IPS-NIHi11 (cell line): ENCODE data around the gene PLA2G4E.
A peak's percentile ranks its signal among the peaks of the same experiment; 100 is the strongest.

Source experiments
- DNase-seq: peaks from one replicate; pipeline ENCODE4 v3.0.0; 2012; ENCODE audit warnings: mixed read lengths, low spot score

PLA2G4E gene

GRCh38 chr15:41977757-41978383, 43.0 kb downstream of the PLA2G4E start:
- DNase-seq: no peak

- DNase-seq: no peak
Observed at GRCh38 chr15:41975669-41976068, 45.2 kb downstream of the PLA2G4E start.

DNA sequence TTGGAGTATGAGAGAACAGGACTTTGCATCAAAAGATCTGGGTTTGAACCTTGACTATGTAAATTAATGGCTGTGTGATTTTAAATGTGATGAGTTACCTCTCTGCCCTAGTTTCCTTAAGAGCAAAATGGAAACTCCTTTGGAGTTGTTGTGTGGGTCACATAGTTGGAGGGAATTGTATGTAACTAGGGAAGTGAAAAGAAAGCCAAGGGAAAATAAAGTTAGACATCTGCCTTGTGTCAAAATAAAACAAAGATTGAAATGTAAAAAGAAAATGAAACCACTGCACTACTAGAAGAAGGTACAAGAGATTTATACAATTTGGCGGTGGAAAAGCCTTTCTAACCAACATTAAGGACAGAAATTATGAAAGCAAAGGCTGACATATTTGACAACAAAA, 46.8 kb downstream of the PLA2G4E start:
- no peak for DNase-seq

DNA sequence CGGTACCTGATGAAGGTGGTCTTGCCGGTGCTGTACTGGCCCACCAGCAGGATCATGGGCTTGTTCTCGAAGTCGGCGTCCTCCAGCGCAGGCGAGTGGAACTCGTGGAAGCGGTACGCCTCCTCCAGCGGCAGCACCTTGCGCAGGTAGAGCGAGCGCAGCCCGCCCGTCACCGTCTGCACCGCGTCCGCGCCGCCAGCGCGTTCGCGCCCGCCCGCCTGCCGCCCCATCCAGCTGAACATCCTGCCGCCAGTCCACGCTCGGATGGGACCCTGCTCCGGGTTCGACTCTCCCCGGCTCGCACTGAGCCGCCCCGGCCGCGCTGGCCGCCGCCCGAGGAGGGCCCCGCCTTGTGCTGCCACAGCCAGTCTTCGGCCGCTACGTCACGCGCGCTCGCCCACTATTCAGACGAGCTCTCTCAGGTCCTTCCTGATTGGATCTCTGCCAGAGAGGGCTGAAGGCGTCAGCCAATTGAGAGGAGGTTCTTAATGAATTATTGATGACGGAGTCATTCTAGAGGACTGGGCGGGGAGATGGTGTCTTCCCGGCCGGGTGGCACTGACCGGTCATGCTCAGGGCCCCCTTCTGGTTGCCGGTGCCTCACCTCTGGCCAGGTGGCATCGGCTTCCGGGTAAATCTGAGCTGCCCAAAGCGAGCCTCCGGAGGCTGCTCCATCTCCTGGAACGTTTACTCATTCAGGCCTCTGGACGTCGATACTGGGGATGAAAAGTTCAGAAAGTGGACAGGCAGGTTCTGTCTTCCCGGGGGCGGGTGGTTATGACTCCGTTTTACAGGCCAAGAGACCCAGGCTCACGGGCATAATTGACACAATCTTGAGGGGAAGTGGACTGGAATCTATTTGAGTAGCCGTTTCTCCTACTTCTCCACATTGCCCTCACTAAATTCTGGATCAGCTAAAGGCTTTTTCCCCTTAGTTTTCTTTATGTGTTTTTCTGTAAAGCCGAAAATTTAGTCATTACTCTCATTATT, 48.3 kb downstream of the PLA2G4E start, which contains the start of gene EHD4:
Gene EHD4, minus strand, starts transcription at position 305 of the 990 bp plus-strand sequence. Its CDS starts 63 bp downstream, at position 242.
- peak; percentile 98 for DNase-seq

- peak; percentile 62 for DNase-seq
Observed at GRCh38 chr15:41971895-41972252, 49.0 kb downstream of the PLA2G4E start.

GRCh38 chr15:41971089-41971894, 49.5 kb downstream of the PLA2G4E start:
- DNase-seq: peak; percentile 52

DNA sequence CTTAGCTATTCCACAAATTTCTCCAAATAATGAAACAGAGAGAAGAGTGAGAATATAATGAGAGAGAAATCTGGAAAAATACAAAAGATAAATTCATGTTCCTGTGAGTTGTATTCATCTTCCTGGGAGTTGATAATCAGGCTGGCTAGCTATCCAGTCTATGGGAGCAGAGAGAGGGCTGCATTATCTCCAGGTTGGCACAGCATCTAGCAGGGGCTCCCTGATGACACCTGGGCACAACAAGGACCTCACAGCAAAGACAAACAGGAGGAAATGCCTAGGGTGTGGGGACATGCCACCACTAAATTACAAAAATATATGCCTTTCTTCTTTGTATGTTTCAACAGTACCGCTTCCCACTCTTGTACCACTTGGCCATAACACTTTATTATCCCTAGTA, 50.4 kb downstream of the PLA2G4E start:
- no peak for DNase-seq

GRCh38 chr15:41969851-41970431, 50.9 kb downstream of the PLA2G4E start:
- DNase-seq: no peak

DNA sequence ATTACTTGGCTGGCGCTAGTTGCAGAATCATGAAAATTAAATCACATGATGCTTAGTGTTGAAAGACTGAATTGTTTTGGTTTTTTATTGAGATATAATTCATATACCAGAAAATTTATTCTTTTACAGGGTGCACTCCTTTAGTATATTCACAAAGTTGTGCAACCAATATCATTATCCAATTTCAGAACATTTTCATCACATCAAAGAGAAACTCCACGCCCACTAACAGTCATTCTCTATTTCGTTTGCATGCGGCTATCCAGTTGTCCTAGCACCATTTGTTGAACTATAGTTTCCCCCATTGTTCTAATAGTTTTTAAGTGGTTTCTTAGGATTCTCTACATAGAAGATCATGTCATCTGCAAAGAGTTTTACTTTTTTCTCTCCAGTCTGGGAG, 52.1 kb downstream of the PLA2G4E start:
- no peak for DNase-seq

DNA sequence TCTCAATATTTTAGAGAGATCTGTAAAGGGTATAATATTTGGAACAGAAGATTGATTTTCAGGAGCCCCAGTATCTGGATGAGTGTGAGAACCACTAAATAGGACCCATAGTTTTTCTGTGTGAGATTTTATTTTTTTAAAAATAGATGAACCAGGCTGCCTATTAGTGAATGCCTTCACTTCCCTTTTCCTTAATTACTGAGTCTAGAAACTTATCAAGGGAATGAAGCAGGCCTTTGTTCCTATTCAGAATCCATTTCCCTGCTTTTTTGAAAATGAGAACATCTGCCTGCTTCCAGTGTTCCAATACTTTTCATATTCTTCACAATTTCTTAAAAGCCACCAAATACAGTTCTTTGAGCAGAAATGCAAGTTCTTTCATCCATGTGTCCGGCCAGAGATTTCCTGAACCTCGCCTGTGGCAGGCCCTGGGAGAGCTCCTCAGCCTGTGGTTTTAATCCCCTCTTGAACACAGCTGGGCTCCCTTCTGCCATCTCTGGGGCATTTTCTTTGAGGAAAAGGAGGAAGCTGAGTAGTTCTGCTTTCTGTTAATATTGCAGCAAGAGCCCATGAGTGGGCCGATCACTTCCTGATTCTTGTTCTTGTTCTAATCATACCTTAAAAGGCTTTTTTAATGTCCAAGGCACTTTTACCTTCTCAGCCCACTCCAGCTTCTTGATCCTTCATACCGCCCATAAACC, 53.2 kb downstream of the PLA2G4E start:
- no peak for DNase-seq

DNA sequence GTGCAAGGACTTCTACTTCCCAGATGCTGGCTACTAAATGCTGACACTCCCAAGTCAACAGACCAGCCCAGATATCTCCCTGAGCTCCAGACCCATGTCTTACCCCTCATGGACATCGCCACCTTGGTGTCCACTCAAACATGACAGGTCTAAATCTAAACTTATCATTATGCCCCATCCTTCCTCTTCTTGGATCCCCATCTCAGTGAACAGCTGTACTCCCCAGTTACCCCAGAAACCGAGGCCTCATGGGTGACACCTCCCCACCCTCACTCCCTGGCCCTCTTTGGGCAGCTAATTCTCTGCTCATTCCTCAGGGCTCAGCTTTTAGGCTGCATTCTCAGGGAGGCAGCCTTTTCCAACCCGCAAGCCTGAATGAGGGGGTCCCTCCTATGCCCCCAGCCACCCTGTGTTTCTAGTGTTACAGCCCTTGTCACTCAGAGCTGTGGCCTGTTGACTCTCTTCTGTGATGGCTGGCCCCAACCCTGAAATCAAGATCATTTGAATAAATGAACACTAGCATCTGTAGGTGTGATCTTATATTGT, 53.8 kb downstream of the PLA2G4E start:
- DNase-seq: no peak

DNA sequence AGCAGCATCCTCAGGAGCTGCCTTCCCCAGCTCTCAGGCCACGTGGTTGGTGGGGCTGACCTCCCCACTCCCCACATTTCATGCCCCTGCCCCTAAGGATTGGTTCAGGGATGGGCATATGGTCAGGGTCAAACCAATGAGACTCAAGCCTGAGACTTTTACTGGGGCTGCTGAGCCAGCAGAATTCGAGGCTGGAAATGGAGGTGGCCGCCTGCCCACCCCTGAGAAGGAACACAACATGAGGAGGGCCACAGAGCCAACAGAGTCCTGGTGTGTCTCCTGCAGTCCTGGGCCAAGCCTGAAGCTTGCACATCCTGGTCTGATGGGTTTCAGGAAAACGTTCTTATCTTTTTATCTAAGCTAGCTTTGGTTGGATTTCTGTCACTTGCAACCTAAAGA, 54.4 kb downstream of the PLA2G4E start:
- DNase-seq: no peak

- no peak for DNase-seq
Observed at GRCh38 chr15:41965441-41966413, 55.1 kb downstream of the PLA2G4E start.

DNA sequence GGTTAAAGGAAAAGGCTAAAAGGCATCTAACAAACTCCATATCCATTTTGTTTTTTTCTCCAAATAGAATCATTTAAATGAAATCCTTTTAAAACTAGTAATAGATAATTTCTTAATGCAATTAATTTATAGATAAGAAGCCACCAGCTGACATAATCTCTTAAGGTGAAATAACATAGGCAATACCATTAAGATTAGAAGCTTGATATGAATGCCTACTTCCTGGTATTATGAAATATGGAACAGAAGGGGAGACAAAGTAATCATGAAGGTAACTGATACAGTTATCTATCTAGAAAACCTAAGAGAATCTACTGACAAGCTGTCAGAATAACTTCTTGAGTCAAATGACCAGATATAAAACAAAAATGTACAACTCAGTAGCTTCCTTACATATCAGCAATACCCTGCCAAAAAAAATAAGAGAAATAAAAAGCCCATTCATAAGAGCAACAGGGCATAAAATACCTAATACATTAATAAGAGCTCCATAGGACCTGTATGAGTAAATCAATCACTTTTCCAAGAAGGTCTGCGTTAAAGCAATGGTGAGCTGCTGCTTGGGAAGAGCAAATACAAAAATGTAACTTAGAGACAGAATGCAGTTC, 59.1 kb downstream of the PLA2G4E start:
- no peak for DNase-seq

DNA sequence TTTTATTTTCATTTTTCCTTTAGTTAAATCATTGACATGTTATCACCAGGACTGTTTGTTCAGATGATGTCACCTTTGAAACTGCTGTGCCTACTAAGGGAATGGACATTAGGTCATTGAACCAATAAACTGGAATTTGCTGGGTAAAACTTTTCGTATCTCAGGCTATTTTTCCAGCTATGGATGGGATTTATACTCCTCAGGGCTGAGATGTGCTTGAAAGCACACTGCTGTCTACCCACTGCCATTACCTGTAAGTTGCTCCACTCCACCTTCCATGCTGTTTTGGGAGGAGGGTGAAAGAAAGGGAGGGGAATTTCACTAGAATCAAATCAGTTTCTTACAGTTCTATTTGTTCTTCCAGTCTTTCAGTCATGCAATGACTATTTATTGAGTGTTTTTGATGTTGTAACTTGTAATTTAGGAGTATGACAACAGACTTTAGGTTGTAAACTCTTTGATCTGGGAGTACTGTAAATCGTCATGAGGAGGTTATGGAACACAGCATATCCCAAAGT, 59.8 kb downstream of the PLA2G4E start:
- no peak for DNase-seq

- DNase-seq: no peak
Observed at GRCh38 chr15:41958002-41958420, 62.8 kb downstream of the PLA2G4E start.

GRCh38 chr15:41957021-41957897, 63.6 kb downstream of the PLA2G4E start:
- no peak for DNase-seq
